Bronchial epithelial cell (primary cell): ENCODE data around the gene UBL5. TPM values are rescaled to one million over a fixed set of nuclear protein-coding genes. Genes with fewer than 3 reads are reported as not detected.

Experiments
- DNase-seq: peaks from one replicate; pipeline ENCODE4 v3.0.0-alpha.2; 2010; ENCODE audit warnings: low read depth
- FAIRE-seq: peaks from 2 replicates; lab custom pipeline; 2011; peaks lifted over from hg19 to GRCh38; lab: Jason Lieb, UNC
- H3K27me3 ChIP-seq: 2 replicates; pipeline ENCODE4 v1.5.1; 2011; ENCODE audit warnings: low read length; ENCODE audit not compliant: control insufficient read depth, insufficient read depth
- H3K36me3 ChIP-seq: 2 replicates; pipeline ENCODE4 v1.5.1; 2011; ENCODE audit warnings: low read length; ENCODE audit not compliant: control insufficient read depth, insufficient read depth
- H3K4me3 ChIP-seq: 2 replicates; pipeline ENCODE4 v1.5.1; 2011; ENCODE audit warnings: mild to moderate bottlenecking, low read depth, low read length, control low read depth
- total RNA-seq: library from RNA; depleted of rRNA; stranded (reverse); fragments of >200 nt; gene quantifications from 2 replicates; pipeline ENCODE4 v1.2.1, GENCODE V29; 2014
- TF ChIP-seq, protein P1 (sequence below): IDR thresholded peaks from 2 replicates; pipeline ENCODE4 v1.5.1; 2011; ENCODE audit warnings: mild to moderate bottlenecking, moderate library complexity, low read length, control low read depth, inconsistent platforms; ENCODE audit not compliant: insufficient read depth, severe bottlenecking

The UBL5 gene
- total RNA-seq, 1 donor from 2014 or later, result 314 TPM

DNA sequence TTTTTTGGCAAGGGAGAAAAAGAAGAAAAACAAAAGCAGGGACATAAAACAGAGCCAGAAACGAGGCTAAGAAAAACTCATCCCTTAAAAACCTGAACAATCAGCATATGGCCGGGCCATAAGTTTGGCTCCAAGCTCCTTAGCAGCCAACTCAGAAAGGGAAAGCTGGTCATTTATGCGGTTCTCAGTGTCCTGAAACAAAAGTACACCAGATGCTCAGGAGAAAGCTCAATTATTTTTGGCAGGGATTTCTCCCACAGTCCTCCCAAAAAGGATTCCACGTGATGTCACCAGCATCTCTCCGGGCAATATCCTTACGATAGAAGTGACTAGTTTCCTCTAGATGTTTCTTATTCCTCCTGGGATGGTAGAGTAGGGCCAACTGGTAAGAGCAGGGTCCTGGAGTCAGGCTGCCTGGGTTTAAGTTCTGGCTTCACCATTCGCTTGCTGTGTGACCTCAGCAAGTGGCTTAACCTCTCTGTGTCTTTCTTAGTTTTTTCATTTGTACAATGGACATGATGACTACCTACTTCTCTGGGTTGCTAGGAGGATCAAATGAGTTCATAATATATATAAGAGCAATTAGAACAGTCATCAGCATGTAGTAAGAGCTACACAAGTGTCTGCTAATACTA, 41.4 kb downstream of the UBL5 start:
- Histone ChIP-seq H3K27me3 (no peaks in the 10 kb centered on the region), H3K4me3 (no peak overlapping the region), H3K36me3 (no peaks in the 10 kb centered on the region)
- TF ChIP-seq, protein P1, sequence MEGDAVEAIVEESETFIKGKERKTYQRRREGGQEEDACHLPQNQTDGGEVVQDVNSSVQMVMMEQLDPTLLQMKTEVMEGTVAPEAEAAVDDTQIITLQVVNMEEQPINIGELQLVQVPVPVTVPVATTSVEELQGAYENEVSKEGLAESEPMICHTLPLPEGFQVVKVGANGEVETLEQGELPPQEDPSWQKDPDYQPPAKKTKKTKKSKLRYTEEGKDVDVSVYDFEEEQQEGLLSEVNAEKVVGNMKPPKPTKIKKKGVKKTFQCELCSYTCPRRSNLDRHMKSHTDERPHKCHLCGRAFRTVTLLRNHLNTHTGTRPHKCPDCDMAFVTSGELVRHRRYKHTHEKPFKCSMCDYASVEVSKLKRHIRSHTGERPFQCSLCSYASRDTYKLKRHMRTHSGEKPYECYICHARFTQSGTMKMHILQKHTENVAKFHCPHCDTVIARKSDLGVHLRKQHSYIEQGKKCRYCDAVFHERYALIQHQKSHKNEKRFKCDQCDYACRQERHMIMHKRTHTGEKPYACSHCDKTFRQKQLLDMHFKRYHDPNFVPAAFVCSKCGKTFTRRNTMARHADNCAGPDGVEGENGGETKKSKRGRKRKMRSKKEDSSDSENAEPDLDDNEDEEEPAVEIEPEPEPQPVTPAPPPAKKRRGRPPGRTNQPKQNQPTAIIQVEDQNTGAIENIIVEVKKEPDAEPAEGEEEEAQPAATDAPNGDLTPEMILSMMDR, result no peak
- FAIRE-seq, result no peak
- DNase-seq, result no peak

DNA sequence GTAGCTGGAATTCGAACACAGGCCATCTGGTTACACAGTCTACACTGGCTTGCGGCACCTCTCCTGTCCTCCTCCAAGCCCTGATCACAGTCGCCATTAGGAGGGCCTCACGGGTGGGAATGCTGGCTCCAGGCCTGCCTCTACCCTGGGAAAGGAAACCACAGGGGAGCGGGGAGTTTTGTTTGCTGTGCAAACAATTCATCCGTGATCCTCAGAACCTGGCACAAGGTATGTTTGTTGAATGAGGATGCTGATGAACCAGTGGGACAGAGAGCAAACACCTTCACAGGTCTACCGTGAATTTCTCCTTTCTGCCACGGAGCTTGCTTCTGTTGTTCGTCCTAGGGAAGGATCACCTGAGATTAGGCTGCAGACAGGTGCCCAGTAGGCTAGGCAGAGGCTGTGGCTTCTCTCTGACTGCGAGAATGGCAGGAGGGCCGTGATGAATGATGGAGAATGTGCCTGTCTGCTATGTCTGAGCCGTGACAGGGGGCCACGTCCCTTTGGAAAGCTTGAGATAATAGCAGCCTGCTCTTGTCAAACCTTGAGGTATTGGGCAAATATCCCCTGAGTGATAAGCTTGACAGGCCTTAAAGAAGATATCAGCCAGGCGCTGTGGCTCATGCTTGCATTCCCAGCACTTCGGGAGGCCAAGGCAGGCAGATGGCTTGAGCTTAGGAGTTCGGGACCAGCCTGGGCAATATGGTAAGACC, 44.1 kb downstream of the UBL5 start:
- TF ChIP-seq, protein P1, result no peak
- DNase-seq (no peak), FAIRE-seq (peak; percentile 7)
- no peaks in the 10 kb centered on the region for H3K36me3 ChIP-seq
- no peak overlapping the region for H3K4me3 ChIP-seq
- H3K27me3 ChIP-seq, result no peaks in the 10 kb centered on the region

DNA sequence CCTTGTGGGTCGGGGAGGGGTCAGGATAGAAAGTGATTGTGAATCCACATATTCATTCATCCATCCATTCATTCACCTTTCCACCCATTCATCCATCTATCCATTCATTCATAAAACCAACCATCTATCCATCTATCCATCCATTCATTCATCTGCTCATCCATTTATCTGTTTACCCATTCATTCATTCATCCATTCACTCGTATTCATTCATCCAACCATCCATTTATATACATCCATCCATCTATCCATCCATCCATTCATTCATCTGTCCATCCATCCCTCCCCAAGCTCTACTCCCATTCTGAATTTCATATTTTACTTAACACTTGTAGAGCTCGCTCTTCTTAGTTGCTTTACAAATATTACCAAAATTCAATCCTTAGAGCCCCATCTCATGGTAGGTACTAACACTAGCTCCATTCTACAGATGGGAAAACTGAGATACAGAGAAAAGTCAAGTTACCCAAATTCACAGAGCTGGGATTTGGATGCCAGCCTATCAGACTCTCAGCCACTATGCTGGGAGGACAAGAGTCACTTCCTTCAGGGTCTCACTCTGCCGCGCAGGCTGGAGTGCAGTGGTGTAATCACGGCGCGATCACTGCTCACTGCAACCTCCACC, 45.0 kb downstream of the UBL5 start:
- Histone ChIP-seq H3K36me3 (no peaks in the 10 kb centered on the region), H3K4me3 (no peak overlapping the region), H3K27me3 (no peaks in the 10 kb centered on the region)
- FAIRE-seq (no peak), DNase-seq (no peak)
- TF ChIP-seq, protein P1, result no peak

DNA sequence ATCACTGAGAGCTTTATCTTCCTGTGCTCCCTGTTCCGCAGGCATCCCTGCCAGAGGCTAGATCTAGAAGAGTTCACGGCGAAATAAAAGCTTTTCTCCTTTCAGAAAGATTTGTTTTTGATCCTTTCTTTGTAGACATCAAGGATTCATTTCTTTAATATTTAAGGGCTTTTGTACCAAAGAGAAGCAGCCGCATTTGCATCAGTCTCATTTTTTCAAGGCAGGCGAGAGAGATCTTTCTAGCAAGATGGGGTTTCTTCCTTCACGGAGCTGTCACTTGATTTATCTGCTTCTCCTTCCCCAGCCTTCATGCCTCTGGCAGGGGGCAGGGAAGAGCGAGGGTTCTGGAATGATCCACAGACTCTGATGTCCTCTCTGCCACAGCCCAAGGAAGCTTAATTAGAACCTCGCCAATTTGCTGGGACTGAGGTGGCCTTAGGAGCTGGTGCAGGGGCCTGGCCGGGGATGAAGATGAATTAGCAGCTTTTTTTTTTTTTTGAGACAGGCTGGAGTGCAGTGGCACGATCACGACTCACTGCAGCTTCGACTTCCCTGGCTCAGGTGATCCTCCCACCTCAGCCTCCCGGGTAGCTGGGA, 47.4 kb downstream of the UBL5 start:
- FAIRE-seq (no peak), DNase-seq (no peak)
- no peak overlapping the region for H3K4me3 ChIP-seq
- H3K36me3 ChIP-seq, result no peaks in the 10 kb centered on the region
- H3K27me3 ChIP-seq, result no peaks in the 10 kb centered on the region
- TF ChIP-seq, protein P1, result no peak

DNA sequence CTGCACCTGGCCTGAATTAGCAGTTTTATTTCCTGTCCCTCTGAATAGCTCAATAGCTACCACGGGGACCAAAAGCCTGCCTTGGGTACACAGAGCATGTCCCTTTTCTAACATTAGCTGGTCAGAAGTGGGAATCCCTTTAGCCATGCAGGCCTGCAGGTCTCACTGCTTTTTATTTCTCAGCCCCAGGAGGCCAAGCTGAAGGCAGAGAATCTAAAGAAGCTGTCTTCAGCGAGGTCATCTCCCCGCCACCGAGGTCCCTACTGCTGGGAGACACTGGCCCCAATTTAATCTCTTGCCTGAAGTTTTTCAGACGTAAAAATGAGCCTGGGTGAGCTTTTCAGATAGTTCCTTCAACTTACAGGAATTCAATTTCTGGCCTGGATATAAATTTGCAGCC, 48.1 kb downstream of the UBL5 start:
- Histone ChIP-seq H3K4me3 (no peak overlapping the region), H3K36me3 (no peaks in the 10 kb centered on the region), H3K27me3 (no peaks in the 10 kb centered on the region)
- TF ChIP-seq, protein P1, result no peak
- DNase-seq (no peak), FAIRE-seq (no peak)
